IMR-90 (cell line): ENCODE results near the gene VAMP3.

Experiments used
- CEBPB ChIP-seq: IDR thresholded peaks from 2 replicates; pipeline ENCODE4 v1.6.1; 2012; ENCODE audit warnings: low read depth, low read length, improper control_type of control experiment
- ELK1 ChIP-seq: fragments of 150-350 bp; IDR thresholded peaks from 2 replicates; pipeline ENCODE4 v1.6.1; 2016; ENCODE audit warnings: low read depth, mild to moderate bottlenecking, low read length, moderate library complexity, borderline replicate concordance
- FOS ChIP-seq: fragments of 150-350 bp; IDR thresholded peaks from 2 replicates; pipeline ENCODE4 v1.6.1; 2016; ENCODE audit warnings: low read depth, low read length
- POLR2A ChIP-seq: IDR thresholded peaks from 2 replicates; pipeline ENCODE4 v1.6.1; 2012; ENCODE audit warnings: mild to moderate bottlenecking, low read depth, low read length
- SMC3 ChIP-seq: fragments of 150-350 bp; IDR thresholded peaks from 2 replicates; pipeline ENCODE4 v1.6.1; 2016; ENCODE audit warnings: low read depth, mild to moderate bottlenecking, antibody characterized with exemption, low read length, moderate library complexity
- TF ChIP-seq, protein P1 (sequence below): conservative IDR thresholded peaks from 2 replicates; pipeline ENCODE4 v1.5.1; 2012; ENCODE audit warnings: mild to moderate bottlenecking, low read depth, low read length, improper control_type of control experiment

DNA sequence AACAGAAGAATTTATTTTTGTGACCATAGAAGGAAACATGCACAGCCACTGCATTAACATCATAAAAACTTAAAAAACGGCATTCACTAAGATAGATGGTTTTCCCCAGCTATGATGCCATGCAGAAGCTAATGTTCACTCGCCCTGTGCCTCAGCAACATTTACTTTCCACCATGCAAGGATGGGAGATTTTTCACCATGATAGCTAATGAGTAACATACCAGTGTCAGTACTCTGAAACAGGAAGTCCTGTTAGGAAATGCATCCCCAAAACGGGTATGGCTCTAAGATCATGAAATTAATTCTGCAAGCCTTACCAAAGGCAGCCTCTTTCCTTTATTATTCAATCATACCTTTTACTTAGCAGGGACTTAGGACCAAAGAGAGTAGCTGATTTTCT lies 17.5 kb upstream of the VAMP3 start:
- TF ChIP-seq, protein P1, sequence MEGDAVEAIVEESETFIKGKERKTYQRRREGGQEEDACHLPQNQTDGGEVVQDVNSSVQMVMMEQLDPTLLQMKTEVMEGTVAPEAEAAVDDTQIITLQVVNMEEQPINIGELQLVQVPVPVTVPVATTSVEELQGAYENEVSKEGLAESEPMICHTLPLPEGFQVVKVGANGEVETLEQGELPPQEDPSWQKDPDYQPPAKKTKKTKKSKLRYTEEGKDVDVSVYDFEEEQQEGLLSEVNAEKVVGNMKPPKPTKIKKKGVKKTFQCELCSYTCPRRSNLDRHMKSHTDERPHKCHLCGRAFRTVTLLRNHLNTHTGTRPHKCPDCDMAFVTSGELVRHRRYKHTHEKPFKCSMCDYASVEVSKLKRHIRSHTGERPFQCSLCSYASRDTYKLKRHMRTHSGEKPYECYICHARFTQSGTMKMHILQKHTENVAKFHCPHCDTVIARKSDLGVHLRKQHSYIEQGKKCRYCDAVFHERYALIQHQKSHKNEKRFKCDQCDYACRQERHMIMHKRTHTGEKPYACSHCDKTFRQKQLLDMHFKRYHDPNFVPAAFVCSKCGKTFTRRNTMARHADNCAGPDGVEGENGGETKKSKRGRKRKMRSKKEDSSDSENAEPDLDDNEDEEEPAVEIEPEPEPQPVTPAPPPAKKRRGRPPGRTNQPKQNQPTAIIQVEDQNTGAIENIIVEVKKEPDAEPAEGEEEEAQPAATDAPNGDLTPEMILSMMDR, result no peak
- TF ChIP-seq FOS (no peak), ELK1 (no peak), POLR2A (no peak), SMC3 (no peak), CEBPB (no peak)
